HAP-1 (cell line): ENCODE results near the gene SFI1.
"Not testable (repeated sequence)": the region's sequence is repeated elsewhere in the genome, so short reads cannot be mapped to it uniquely, and the experiment has no call there.

Source experiments
- DNase-seq, 2 experiments: peaks; one replicate each; pipeline ENCODE4 v3.0.0-alpha.2; 2016 to 2020; ENCODE audit warnings: low spot score in 2 of 2
- H3K27me3 ChIP-seq: fragments of 250-450 bp; sonication (Bioruptor Pico); 2 replicates; pipeline ENCODE4 v1.5.1; 2020; ENCODE audit warnings: low read depth, mild to moderate bottlenecking, moderate library complexity
- H3K36me3 ChIP-seq: fragments of 250-450 bp; sonication (Bioruptor Pico); replicated peaks from 2 replicates; pipeline ENCODE4 v1.5.1; 2020; ENCODE audit warnings: mild to moderate bottlenecking
- H3K4me1 ChIP-seq: fragments of 250-450 bp; sonication (Bioruptor Pico); 2 replicates; pipeline ENCODE4 v1.5.1; 2020; ENCODE audit warnings: mild to moderate bottlenecking
- H3K4me3 ChIP-seq: fragments of 250-450 bp; sonication (Bioruptor Pico); 2 replicates; pipeline ENCODE4 v1.5.1; 2020; ENCODE audit warnings: mild to moderate bottlenecking, moderate library complexity
- H3K9me3 ChIP-seq: fragments of 250-450 bp; sonication (Bioruptor Pico); 2 replicates; pipeline ENCODE4 v1.5.1; 2020; ENCODE audit warnings: mild to moderate bottlenecking, moderate library complexity
- in situ Hi-C: fragments of 300-500 bp; cut with MboI; formaldehyde crosslinking; loops from 3 replicates; pipeline ENCODE4 v1.14.3; 2020; ENCODE audit warnings: low sequenced_read_pairs, inconsistent platforms, mixed read lengths

Gene SFI1

DNA sequence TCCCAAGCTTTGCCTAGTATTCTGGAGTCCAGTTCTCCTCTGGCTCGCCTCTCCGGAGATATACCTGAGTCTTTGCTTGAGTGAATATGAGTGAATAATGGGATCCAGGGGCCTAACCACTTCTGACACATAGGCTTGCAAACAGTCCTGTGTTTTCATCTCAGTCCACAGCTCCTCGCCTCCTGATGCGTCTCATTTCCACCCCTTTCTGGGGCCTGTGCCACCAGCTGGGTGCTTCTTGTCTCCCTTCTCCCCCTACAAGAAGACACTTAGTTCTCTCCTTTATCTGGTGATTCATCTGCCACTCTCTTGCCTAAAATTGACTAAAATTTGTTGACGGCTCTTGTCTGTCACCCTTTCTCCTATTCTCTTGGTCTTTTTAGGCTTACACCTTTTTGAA, 44.6 kb downstream of the SFI1 start:
- in situ Hi-C loops: no loop called here
- DNase-seq: no peak
- no peaks in the 10 kb centered on the region; the same call in 1 of the 2 replicates for H3K36me3 ChIP-seq

GRCh38 chr22:31544481-31545480, 48.4 kb downstream of the SFI1 start:
- no peaks in the 10 kb centered on the region for H3K4me1 ChIP-seq
- no peak overlapping the region for H3K4me3 ChIP-seq
- no peaks in the 10 kb centered on the region for H3K36me3 ChIP-seq
- H3K27me3 ChIP-seq: no peaks in the 10 kb centered on the region
- in situ Hi-C loops: no loop called here
- H3K9me3 ChIP-seq: no peaks in the 10 kb centered on the region
- DNase-seq: no peak

More for the DNA sequence above, 44.6 kb downstream of the SFI1 start:
- Histone ChIP-seq H3K4me3 (no peak overlapping the region), H3K9me3 (no peaks in the 10 kb centered on the region), H3K27me3 (no peaks in the 10 kb centered on the region), H3K4me1 (no peaks in the 10 kb centered on the region)

- DNase-seq: no peak
- Histone ChIP-seq H3K9me3 (no peaks in the 10 kb centered on the region), H3K36me3 (peaks cover 9% of the 10 kb centered on the region), H3K4me3 (no peak overlapping the region), H3K27me3 (no peaks in the 10 kb centered on the region), H3K4me1 (no peaks in the 10 kb centered on the region)
- in situ Hi-C loops: no loop called here
Observed at GRCh38 chr22:31550871-31551370, 54.6 kb downstream of the SFI1 start.

- in situ Hi-C loops: no loop called here
- Histone ChIP-seq H3K27me3 (no peaks in the 10 kb centered on the region), H3K4me1 (0 out of 2 replicates have a peak, but pooled peaks cover 2% of the 10 kb centered on the region), H3K36me3 (no peaks in the 10 kb centered on the region), H3K4me3 (no peak overlapping the region), H3K9me3 (no peaks in the 10 kb centered on the region)
- DNase-seq: peak; percentile 20 to 45
Observed at GRCh38 chr22:31556627-31557203, 60.4 kb downstream of the SFI1 start.

- in situ Hi-C loops, H3K27me3 ChIP-seq, H3K4me1 ChIP-seq, DNase-seq, H3K36me3 ChIP-seq, H3K4me3 ChIP-seq, H3K9me3 ChIP-seq: not testable (repeated sequence)
Observed at GRCh38 chr22:31558546-31558945, 62.2 kb downstream of the SFI1 start.

- peak; percentile 61 to 86 for DNase-seq
- in situ Hi-C loops: no loop called here
- Histone ChIP-seq H3K4me3 (no peak overlapping the region), H3K36me3 (no peaks in the 10 kb centered on the region), H3K4me1 (0 out of 2 replicates have a peak, but pooled peaks cover 2% of the 10 kb centered on the region), H3K9me3 (no peaks in the 10 kb centered on the region), H3K27me3 (no peaks in the 10 kb centered on the region)
Observed at GRCh38 chr22:31561238-31561887, 65.0 kb downstream of the SFI1 start.

DNA sequence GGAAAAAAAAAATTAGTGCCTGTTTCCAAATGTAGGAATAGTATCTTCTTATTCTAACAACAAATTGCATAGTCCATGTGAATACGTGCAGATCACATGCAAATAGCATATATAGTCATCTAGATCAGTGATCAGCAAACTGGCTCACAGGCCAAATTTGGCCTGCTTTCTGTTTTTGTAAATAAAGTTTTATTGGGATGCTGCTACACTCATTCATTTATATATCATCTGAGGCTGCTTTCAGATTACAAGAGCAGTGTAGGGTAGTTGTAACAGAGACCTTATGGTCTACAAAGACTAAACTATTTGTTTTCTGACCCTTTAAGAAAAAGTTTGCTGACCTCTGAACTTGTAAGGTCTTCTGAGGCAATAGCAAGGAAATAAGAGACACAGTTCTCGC, 65.6 kb downstream of the SFI1 start:
- Histone ChIP-seq H3K27me3 (no peaks in the 10 kb centered on the region), H3K4me3 (no peak overlapping the region), H3K4me1 (0 out of 2 replicates have a peak, but pooled peaks cover 2% of the 10 kb centered on the region), H3K36me3 (no peaks in the 10 kb centered on the region), H3K9me3 (no peaks in the 10 kb centered on the region)
- in situ Hi-C loops: no loop called here
- no peak for DNase-seq

GRCh38 chr22:31566484-31566883, 70.1 kb downstream of the SFI1 start:
- H3K9me3 ChIP-seq: no peaks in the 10 kb centered on the region
- in situ Hi-C loops: no loop called here
- no peaks in the 10 kb centered on the region for H3K36me3 ChIP-seq
- H3K27me3 ChIP-seq: no peaks in the 10 kb centered on the region
- no peak overlapping the region for H3K4me3 ChIP-seq
- DNase-seq: no peak
- H3K4me1 ChIP-seq: 0 out of 2 replicates have a peak, but pooled peaks cover 1% of the 10 kb centered on the region

- no peaks in the 10 kb centered on the region for H3K36me3 ChIP-seq
- in situ Hi-C loops: no loop called here
- no peak for DNase-seq
- H3K27me3 ChIP-seq: no peaks in the 10 kb centered on the region
- H3K9me3 ChIP-seq: no peaks in the 10 kb centered on the region
- no peak overlapping the region for H3K4me3 ChIP-seq
- H3K4me1 ChIP-seq: no peaks in the 10 kb centered on the region
Observed at GRCh38 chr22:31567196-31567595, 70.9 kb downstream of the SFI1 start.

GRCh38 chr22:31567702-31568101, 71.4 kb downstream of the SFI1 start:
- DNase-seq: no peak
- Histone ChIP-seq H3K9me3 (no peaks in the 10 kb centered on the region), H3K4me1 (no peaks in the 10 kb centered on the region), H3K27me3 (no peaks in the 10 kb centered on the region), H3K4me3 (no peak overlapping the region), H3K36me3 (no peaks in the 10 kb centered on the region)
- in situ Hi-C loops: no loop called here

GRCh38 chr22:31569126-31569525, 72.8 kb downstream of the SFI1 start:
- Histone ChIP-seq H3K36me3 (no peaks in the 10 kb centered on the region; the same call in none of the 2 replicates), H3K9me3 (no peaks in the 10 kb centered on the region), H3K4me1 (no peaks in the 10 kb centered on the region), H3K4me3 (no peak overlapping the region), H3K27me3 (no peaks in the 10 kb centered on the region)
- in situ Hi-C loops: no loop called here
- DNase-seq: no peak

DNA sequence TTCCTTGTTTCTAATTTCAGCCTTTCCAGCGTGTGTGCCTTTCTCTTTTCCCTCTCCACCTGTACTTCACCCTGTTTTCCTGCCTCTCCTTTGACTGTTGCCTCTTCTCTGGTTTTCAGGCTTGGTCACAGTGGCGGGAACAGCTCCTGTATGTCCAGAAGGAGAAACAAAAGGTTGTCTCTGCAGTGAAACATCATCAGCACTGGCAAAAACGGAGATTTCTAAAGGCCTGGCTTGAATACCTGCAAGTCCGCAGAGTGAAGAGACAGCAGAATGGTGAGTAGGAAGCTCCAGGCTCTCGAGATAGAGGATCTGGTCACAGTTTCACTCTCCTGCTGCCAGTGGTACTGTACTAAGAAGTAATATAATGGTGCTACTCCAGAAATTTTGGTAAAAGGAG, 76.6 kb downstream of the SFI1 start:
- Histone ChIP-seq H3K4me3 (no peak overlapping the region), H3K27me3 (no peaks in the 10 kb centered on the region), H3K9me3 (no peaks in the 10 kb centered on the region), H3K4me1 (no peaks in the 10 kb centered on the region), H3K36me3 (peaks cover 7% of the 10 kb centered on the region)
- in situ Hi-C loops: no loop called here
- no peak for DNase-seq

- in situ Hi-C loops: no loop called here
- Histone ChIP-seq H3K27me3 (no peaks in the 10 kb centered on the region), H3K4me1 (no peaks in the 10 kb centered on the region), H3K9me3 (no peaks in the 10 kb centered on the region), H3K4me3 (no peak overlapping the region), H3K36me3 (peaks cover 7% of the 10 kb centered on the region)
- DNase-seq: no peak
Observed at GRCh38 chr22:31574055-31574670, 77.8 kb downstream of the SFI1 start.
